Activated T-cell treated with anti-CD3 and anti-CD28 coated beads, Interleukin-2, amount 50 U/mL, for 24 hours (primary cell): ENCODE measurements around the gene AFP.

Experiments
- DNase-seq: peaks from one replicate; pipeline ENCODE4 v3.0.0-alpha.2; 2020
- H3K27ac Mint-ChIP-seq: 2 replicates; pipeline ENCODE4 v1.8.0; 2020; ENCODE audit warnings: mild to moderate bottlenecking, mixed read lengths
- H3K27me3 Mint-ChIP-seq: 2 replicates; pipeline ENCODE4 v1.8.0; 2020; ENCODE audit warnings: mixed read lengths
- H3K36me3 Mint-ChIP-seq: 2 replicates; pipeline ENCODE4 v1.8.0; 2020; ENCODE audit warnings: low read depth, mixed read lengths
- H3K4me1 Mint-ChIP-seq: 2 replicates; pipeline ENCODE4 v1.8.0; 2020; ENCODE audit warnings: low read depth, mixed read lengths
- H3K4me3 Mint-ChIP-seq: 2 replicates; pipeline ENCODE4 v1.8.0; 2020; ENCODE audit warnings: mild to moderate bottlenecking, moderate library complexity, mixed read lengths
- H3K9me3 Mint-ChIP-seq: 2 replicates; pipeline ENCODE4 v1.8.0; 2020; ENCODE audit warnings: mixed read lengths

The AFP gene

GRCh38 chr4:73439445-73439844 is 3.4 kb downstream of the AFP start:
- H3K4me1 Mint-ChIP-seq: no peaks in the 10 kb centered on the region
- H3K27ac Mint-ChIP-seq: no peak overlapping the region
- H3K9me3 Mint-ChIP-seq: no peaks in the 10 kb centered on the region
- no peak overlapping the region for H3K4me3 Mint-ChIP-seq
- no peak for DNase-seq
- H3K36me3 Mint-ChIP-seq: no peaks in the 10 kb centered on the region
- peaks cover 9% of the 10 kb centered on the region for H3K27me3 Mint-ChIP-seq

DNA sequence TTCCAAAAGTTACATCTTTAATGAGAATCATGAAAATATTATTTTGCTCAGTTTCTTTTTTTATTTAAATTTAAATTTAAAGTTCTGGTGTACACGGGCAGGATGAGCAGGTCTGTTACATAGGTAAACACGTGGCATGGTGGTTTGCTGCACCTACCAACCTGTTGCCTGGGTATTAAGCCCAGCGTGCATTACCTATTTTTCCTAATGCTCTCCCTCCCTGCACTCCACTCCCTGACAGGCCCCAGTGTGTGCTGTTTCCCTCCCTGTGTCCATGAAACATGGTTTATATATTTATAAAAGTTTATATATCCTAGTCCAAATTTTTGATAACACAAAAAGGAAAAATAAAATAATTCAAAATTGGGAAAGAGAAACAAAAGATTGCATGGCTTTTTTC is 4.0 kb downstream of the AFP start:
- peaks cover 9% of the 10 kb centered on the region for H3K27me3 Mint-ChIP-seq
- no peaks in the 10 kb centered on the region for H3K36me3 Mint-ChIP-seq
- no peak for DNase-seq
- no peak overlapping the region for H3K4me3 Mint-ChIP-seq
- no peaks in the 10 kb centered on the region for H3K9me3 Mint-ChIP-seq
- H3K4me1 Mint-ChIP-seq: no peaks in the 10 kb centered on the region
- no peak overlapping the region for H3K27ac Mint-ChIP-seq

GRCh38 chr4:73440653-73441052 is 4.6 kb downstream of the AFP start:
- H3K4me1 Mint-ChIP-seq: no peaks in the 10 kb centered on the region
- H3K4me3 Mint-ChIP-seq: no peak overlapping the region
- no peak for DNase-seq
- H3K27me3 Mint-ChIP-seq: peaks cover 9% of the 10 kb centered on the region
- no peaks in the 10 kb centered on the region for H3K36me3 Mint-ChIP-seq
- H3K27ac Mint-ChIP-seq: no peak overlapping the region
- no peaks in the 10 kb centered on the region for H3K9me3 Mint-ChIP-seq

DNA sequence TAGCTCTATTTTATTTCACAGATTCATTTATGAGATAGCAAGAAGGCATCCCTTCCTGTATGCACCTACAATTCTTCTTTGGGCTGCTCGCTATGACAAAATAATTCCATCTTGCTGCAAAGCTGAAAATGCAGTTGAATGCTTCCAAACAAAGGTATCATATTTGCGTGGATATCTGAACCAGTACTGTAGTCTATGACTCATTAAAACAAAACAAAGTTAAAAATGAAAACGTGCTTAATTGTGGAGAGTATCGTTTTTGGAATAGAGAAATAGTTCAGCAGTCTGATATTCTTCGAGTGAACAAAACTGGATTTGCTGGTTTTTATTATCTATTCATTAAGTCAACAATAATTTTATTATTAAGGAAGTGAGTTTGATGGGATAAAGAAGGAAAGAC is 6.3 kb downstream of the AFP start:
- Mint-ChIP-seq H3K27ac (no peak overlapping the region), H3K9me3 (no peaks in the 10 kb centered on the region), H3K36me3 (no peaks in the 10 kb centered on the region)

DNA sequence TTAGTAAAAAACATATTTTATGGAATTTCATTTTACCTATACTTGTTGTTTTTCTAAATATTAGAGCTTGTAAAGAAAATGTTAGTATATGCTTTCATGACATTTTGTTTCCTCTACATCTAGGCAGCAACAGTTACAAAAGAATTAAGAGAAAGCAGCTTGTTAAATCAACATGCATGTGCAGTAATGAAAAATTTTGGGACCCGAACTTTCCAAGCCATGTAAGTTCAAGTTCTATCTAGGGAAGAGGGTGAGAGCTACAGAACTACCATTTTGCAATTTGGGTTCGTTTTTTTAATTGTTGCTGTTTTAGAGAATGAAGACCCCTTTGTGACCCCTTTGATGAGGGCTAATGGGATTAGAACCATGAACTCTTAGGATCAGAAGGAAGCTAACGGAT is 7.2 kb downstream of the AFP start:
- H3K36me3 Mint-ChIP-seq: no peaks in the 10 kb centered on the region
- no peak overlapping the region for H3K27ac Mint-ChIP-seq
- no peaks in the 10 kb centered on the region for H3K4me1 Mint-ChIP-seq
- peaks cover 20% of the 10 kb centered on the region for H3K27me3 Mint-ChIP-seq
- no peak for DNase-seq
- H3K4me3 Mint-ChIP-seq: no peak overlapping the region
- no peaks in the 10 kb centered on the region for H3K9me3 Mint-ChIP-seq

More for the DNA sequence above, 6.3 kb downstream of the AFP start:
- Mint-ChIP-seq H3K4me3 (no peak overlapping the region), H3K27me3 (peaks cover 15% of the 10 kb centered on the region), H3K4me1 (no peaks in the 10 kb centered on the region)
- no peak for DNase-seq

DNA sequence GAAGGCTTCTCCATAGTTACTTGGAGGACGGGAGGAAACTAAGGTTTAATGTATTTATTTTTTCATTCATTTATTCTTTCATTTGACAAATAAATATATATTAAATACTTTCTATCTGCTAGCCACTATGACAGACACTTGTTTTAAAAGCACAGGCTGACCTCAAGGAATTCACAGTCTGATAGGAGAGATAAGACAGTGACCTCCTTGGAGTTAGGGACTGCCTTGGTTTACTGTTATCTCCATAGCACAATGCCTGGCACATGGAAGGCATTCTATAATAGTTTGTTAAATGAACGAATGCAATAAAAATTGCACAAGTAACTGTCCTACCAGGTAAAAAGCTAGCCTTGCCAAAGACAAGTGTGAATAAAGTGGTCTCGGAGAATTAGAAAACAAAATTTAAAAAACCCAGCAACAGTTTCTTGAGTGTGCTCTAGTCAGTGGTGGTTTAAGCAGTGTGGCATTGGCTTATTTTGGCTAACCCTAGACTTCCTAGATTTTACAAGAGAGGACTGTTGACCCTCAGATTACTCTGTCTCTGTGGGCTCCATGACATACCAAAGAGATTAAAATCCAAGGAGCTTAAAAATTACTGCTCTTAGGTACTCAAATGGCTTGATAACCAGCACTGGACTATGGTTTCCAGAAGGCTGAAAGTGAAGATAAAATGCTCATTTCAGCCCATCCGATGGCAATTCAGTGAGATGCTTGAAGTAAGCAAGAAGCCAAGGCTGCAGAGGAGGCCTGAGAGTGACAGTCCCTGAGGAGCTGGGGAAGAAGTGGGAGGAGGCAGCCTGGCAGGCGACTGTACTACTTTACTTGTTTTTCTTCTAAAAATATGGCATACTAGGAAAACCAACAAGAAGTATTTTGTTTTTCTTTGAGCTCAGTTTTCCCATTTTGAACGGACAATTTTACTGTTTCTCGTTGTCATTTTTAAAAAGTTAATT is 9.6 kb downstream of the AFP start:
- DNase-seq: no peak
- Mint-ChIP-seq H3K27ac (no peak overlapping the region), H3K36me3 (no peaks in the 10 kb centered on the region), H3K9me3 (no peaks in the 10 kb centered on the region), H3K4me1 (no peaks in the 10 kb centered on the region), H3K4me3 (no peak overlapping the region), H3K27me3 (peaks cover 19% of the 10 kb centered on the region)

DNA sequence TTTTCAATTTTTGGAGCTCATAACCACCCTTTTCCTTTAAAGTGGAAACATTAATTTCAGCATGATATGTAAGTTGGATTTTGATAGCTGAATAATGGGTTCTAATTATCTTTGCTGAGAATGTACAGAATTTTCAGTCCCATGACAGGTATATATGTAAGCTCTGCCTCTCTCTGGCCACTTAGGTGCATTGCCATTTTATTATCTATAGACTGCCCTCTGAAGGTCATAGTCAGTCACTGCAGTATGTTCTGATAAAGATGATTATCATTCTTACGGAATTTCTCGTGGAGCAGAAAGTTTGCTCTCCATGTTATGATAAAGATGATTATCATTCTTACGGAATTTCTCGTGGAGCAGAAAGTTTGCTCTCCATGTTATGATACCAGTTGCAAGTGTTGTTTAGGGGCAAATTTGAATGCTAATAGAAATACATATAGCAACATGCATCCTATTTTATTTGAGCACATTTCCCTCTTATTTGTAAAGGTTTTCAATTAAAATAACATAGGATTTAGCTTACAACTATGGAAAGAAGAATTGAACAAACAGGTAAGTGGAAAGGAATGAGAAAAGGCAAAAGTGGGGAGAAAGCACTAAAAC is 10.4 kb downstream of the AFP start:
- H3K36me3 Mint-ChIP-seq: no peaks in the 10 kb centered on the region
- DNase-seq: no peak
- H3K9me3 Mint-ChIP-seq: no peaks in the 10 kb centered on the region
- no peak overlapping the region for H3K4me3 Mint-ChIP-seq
- peaks cover 17% of the 10 kb centered on the region for H3K27me3 Mint-ChIP-seq
- no peak overlapping the region for H3K27ac Mint-ChIP-seq
- no peaks in the 10 kb centered on the region for H3K4me1 Mint-ChIP-seq

DNA sequence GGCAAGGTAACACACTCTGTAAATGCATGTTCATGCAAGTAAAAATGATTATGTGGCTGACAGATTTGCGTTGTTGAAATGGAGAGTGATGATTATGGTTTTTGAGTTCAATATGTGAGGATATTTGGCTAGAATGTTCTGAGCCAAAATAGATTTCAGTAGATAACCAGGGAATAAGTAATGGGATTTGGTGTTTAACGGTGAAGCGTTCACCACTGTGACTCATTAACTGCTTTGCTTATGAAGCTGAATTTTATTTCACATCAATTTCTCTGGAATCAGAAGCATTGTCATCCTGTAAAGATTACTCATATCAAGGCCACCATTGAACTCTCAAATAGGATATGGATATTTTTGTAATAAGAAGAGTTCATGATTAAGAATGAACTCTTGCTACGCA is 11.7 kb downstream of the AFP start:
- H3K27ac Mint-ChIP-seq: no peak overlapping the region
- no peak overlapping the region for H3K4me3 Mint-ChIP-seq
- no peaks in the 10 kb centered on the region for H3K36me3 Mint-ChIP-seq
- no peaks in the 10 kb centered on the region for H3K9me3 Mint-ChIP-seq
- H3K27me3 Mint-ChIP-seq: peaks cover 18% of the 10 kb centered on the region
- no peaks in the 10 kb centered on the region for H3K4me1 Mint-ChIP-seq
- no peak for DNase-seq

GRCh38 chr4:73448448-73449203 is 12.6 kb downstream of the AFP start:
- no peaks in the 10 kb centered on the region for H3K36me3 Mint-ChIP-seq
- no peak for DNase-seq
- H3K4me3 Mint-ChIP-seq: no peak overlapping the region
- H3K27ac Mint-ChIP-seq: no peak overlapping the region
- no peaks in the 10 kb centered on the region for H3K4me1 Mint-ChIP-seq
- H3K27me3 Mint-ChIP-seq: peaks cover 20% of the 10 kb centered on the region
- no peaks in the 10 kb centered on the region for H3K9me3 Mint-ChIP-seq

DNA sequence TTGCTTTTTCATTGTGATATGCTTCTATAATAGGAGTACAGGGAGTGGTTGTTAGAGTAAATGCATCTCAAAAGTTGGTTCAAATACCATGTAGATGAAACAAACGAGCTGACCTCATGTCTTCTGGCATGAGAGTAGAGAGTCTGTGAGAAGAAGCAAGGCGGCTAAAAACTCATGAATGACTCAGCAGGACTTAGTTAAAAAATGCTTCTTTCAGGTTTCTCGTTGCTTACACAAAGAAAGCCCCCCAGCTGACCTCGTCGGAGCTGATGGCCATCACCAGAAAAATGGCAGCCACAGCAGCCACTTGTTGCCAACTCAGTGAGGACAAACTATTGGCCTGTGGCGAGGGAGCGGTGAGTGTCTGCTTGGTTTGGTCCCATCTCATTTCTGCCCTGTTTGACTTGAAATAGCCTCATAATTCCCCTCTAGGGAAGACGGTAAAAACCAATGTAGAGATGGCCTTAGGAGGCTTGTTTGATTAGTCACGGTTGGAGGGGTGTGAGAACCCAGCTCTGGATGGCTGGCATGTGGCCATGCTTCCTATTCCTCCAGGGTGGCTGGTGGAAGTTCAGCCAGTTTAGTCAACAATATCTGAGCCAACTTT is 14.5 kb downstream of the AFP start:
- no peak for DNase-seq

GRCh38 chr4:73451404-73451803 is 15.4 kb downstream of the AFP start:
- Mint-ChIP-seq H3K4me1 (no peaks in the 10 kb centered on the region), H3K27ac (no peak overlapping the region), H3K36me3 (no peaks in the 10 kb centered on the region), H3K9me3 (no peaks in the 10 kb centered on the region), H3K4me3 (no peak overlapping the region), H3K27me3 (peaks cover 22% of the 10 kb centered on the region)
- DNase-seq: no peak

More for the DNA sequence above, 14.5 kb downstream of the AFP start:
- H3K4me3 Mint-ChIP-seq: no peak overlapping the region
- peaks cover 22% of the 10 kb centered on the region for H3K27me3 Mint-ChIP-seq
- no peaks in the 10 kb centered on the region for H3K9me3 Mint-ChIP-seq
- no peaks in the 10 kb centered on the region for H3K4me1 Mint-ChIP-seq
- H3K27ac Mint-ChIP-seq: no peak overlapping the region
- no peaks in the 10 kb centered on the region for H3K36me3 Mint-ChIP-seq

DNA sequence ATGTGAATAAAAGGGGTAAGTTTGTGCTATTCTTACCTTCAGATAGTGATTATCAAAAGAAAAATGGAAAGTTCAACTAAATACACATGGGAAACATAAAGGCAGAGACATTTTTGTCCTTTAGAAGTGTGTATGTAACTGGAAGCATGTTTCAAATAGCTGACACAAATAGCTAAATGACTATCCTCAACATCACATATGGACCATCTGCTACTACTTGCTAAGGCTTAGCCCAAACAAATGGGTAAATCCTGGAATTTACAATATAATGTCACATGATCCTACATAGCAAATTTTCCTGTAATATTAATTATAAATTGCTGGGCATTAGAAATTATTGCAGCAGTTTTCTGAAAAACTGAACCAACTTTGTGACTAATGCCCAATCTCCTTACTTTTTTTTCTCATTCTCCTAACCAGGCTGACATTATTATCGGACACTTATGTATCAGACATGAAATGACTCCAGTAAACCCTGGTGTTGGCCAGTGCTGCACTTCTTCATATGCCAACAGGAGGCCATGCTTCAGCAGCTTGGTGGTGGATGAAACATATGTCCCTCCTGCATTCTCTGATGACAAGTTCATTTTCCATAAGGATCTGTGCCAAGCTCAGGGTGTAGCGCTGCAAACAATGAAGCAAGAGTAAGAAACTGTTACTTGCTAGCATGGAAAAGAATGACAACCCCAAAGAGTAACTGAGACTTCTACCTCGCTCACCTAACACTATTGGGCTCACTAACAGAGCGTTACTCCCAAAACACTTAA is 16.1 kb downstream of the AFP start:
- Mint-ChIP-seq H3K27me3 (peaks cover 20% of the 10 kb centered on the region), H3K4me1 (no peaks in the 10 kb centered on the region), H3K4me3 (no peak overlapping the region), H3K36me3 (no peaks in the 10 kb centered on the region), H3K27ac (no peak overlapping the region), H3K9me3 (no peaks in the 10 kb centered on the region)
- DNase-seq: no peak

- no peak for DNase-seq
- Mint-ChIP-seq H3K27me3 (peaks cover 16% of the 10 kb centered on the region), H3K4me3 (no peak overlapping the region), H3K4me1 (no peaks in the 10 kb centered on the region), H3K27ac (no peak overlapping the region), H3K36me3 (no peaks in the 10 kb centered on the region), H3K9me3 (no peaks in the 10 kb centered on the region)
Measured at GRCh38 chr4:73452953-73453700, 17.1 kb downstream of the AFP start.
